HG03280 (cell line): Measurements from ENCODE around the gene TOR1B.

Experiments
- ATAC-seq: cut with Tn5 transposase; IDR thresholded peaks from one replicate; pipeline ENCODE4 v1.9.1; 2021; ENCODE audit warnings: mild to moderate bottlenecking, moderate library complexity; ENCODE audit not compliant: unreplicated experiment

TOR1B gene

DNA sequence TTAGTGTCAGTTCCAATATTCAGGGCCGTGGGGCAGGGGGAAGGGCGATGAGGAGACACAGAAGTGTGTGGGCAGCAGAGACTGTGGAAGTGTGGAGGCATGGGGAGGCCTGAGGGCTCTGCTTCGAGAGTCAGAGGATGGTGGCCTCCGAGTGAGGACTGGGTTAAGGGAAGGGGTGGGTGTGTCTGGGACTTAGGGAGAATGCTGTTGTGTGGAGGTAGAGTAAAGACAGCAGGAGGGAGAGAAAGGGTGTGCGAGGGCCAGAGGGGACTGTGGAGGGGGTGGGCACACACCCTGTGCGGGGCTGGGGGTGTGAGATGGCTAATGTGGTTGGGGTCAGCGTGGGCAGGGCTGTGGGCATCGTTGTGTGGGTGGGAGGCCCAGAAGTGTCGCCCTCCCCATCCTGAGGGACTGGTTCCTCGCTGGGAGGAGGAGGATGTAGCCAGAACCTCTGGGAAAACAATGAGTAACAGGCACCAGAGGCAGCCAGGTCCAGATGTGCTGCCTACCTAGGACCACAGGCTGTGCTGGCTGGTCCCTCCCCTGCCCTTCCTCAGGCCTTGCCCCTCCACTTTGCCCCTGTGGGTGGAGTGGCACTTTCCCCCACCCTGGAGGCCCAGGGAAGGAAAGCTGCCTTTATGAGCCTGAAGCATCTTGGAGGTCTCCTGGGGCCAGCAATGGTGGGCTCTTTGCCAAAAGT, 36.5 kb downstream of the TOR1B start:
- ATAC-seq, result no peak

DNA sequence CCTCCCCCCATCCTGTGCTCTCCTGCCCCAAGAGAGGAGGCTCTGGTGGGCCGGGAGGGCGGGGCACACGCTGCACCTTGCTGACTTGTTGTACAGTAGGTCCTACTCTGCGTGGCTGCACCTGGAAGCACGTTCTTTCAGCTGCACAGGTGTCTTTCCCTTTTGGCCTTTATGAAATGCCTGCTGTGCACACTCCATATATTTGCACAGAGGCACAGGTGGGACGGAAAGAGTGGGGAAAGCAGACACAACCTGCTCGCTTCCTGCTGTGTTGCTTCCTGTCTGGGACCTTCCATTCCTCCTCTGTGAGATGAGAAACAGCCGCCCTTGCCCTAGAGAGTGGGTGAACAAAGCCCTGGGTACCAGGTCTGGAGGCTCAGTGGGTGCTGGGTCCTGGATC, 37.0 kb downstream of the TOR1B start:
- ATAC-seq, result no peak

DNA sequence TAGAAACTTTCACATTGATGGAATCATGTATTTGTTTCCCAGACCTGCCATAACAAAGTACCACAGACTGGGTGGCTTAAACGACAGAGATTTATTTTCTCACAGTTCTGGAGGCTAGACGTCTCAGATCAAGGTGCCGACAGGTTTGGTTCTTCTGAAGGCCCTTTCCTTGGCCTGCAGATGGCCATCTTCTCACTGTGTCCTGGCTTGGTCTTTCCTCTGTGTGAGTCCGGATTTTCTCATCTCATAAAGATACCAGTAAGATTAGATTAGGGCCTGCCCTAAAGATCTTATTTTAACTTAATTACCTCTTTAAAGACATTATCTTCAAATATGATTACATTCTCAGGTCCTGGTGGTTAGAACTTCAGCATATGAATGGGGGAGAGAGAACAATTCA, 38.1 kb downstream of the TOR1B start:
- ATAC-seq, result no peak

GRCh38 chr9:129845373-129845772, 42.4 kb downstream of the TOR1B start:
- ATAC-seq, result no peak

DNA sequence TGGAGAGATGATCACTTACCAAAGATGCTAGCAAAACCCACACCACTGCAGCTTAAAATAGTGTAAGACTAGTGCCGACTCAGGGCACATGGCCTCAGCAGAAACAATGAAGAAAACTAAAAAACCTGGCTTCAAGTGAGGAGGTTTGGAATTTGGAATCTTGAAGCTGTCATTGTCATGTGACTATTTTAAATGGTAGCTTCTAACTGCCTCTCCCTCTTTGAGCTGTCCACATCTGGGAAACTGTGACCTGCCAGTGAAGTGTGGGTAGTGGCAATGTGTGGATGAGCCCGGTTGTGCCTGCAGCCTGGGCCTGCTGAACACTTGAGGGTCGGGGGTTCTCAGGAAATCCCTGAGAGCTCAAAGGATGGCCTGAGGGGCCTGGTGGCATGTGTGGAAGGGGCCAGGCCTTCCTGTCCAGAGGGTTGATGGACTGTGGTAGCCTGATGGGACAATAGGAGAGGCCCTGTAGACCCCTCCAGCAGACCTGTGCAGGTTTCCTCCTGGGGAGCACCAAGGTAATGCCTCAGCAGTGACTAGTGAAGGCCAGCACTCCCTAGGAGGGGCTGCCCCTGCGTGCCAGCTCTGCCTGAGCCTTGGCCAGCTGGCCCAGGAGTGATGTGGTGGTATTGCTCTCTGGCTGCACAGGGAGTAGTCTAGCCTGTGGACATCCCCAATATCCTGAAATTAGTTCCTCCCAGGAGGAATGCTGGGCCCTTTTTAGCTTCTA, 45.9 kb downstream of the TOR1B start:
- ATAC-seq, result no peak

- ATAC-seq, result no peak
These were observed 46.9 kb downstream of the TOR1B start for GRCh38 chr9:129849901-129850300.

DNA sequence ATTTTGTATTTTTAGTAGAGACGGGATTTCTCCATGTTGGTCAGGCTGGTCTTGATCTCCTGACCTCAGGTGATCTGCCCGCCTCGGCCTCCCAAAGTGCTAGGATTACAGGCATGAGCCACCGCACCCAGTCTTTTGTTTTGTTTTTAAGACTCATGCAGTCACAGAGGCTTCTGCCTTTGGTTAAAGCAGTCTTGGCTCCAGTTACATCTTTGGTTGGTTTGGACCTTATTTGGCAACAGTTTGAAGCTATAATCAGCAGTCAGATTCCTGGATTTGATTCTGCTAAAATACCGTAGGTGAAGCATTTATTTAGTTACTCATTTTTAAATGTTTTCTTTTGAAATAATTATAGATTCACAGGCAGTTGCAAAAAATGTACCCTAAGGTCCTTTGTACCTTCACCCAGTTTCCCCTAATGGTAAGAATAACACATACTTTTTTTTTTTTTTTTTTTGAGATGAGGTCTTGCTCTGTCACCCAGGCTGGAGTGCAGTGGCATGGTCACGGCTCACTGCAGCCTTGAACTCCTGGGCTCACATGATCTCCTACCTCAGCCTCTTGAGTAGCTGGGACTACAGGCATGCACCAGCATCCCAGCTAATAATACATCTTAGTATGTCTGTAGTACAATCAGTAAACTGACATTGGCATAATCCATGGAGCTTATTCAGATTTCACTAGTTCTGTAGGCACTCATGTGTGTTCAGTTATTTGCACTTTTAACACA, 48.0 kb downstream of the TOR1B start:
- ATAC-seq, result no peak

DNA sequence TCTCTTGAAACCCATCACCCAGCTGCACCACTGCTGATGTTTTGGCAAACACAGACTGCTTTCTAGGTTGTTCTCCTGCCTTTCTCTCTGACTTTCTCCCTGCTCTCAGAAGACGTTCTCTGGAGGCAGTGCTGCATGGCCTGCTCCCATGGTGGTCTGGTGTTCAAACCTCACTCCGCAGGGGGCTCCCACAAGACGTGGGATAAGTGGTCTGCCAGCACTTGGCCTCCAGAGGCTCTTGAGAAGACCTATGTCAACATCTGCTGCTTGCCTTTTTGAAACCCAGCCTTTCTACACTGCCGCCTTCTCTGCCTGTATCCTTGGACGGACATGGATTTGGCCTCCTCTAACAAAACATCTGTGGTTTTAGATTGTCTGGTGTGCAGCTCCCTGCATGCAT, 48.8 kb downstream of the TOR1B start:
- ATAC-seq, result no peak

- no peak for ATAC-seq
These were observed 49.6 kb downstream of the TOR1B start for GRCh38 chr9:129852579-129852978.

DNA sequence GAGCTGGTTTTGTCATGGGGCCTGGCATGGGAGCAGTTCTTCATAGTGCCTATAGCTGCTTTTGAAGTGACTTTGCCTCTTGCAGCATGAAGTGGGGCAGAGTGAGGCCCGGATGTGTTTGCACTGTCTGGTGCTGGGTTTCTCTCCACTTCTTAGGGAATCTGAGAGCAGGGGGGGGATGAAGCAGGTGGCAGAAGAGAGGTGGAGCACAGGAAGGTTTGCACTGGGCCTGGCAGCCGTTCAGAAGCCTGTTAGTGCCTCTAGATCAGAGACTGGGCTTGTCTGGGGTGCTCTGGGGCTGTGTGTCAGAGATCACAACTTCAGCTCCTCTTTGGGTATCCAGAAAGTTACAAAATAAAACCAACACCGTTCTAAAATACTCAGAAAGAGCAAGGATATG, 50.6 kb downstream of the TOR1B start:
- ATAC-seq, result no peak

- no peak for ATAC-seq
These were observed 51.7 kb downstream of the TOR1B start for GRCh38 chr9:129854588-129855110.

DNA sequence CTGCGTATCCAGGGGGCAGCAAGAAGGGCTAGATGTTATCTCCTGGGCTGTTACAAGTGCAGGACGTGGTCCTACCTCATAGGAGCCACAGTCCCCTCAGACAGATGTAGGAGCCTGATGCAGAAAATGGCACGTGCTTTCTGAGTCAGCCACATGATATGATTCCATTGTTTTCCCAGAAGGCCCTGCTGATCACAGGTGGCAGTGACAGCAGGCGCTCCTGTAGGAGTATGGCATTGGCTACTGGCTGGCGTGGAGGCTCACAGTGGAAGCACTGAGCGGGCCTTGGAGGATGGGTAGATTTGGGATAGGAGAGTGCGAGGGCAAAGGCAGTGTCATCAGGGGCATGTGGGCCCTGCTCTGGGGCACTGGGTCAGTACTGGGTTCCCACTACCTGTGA, 54.2 kb downstream of the TOR1B start:
- ATAC-seq, result no peak

DNA sequence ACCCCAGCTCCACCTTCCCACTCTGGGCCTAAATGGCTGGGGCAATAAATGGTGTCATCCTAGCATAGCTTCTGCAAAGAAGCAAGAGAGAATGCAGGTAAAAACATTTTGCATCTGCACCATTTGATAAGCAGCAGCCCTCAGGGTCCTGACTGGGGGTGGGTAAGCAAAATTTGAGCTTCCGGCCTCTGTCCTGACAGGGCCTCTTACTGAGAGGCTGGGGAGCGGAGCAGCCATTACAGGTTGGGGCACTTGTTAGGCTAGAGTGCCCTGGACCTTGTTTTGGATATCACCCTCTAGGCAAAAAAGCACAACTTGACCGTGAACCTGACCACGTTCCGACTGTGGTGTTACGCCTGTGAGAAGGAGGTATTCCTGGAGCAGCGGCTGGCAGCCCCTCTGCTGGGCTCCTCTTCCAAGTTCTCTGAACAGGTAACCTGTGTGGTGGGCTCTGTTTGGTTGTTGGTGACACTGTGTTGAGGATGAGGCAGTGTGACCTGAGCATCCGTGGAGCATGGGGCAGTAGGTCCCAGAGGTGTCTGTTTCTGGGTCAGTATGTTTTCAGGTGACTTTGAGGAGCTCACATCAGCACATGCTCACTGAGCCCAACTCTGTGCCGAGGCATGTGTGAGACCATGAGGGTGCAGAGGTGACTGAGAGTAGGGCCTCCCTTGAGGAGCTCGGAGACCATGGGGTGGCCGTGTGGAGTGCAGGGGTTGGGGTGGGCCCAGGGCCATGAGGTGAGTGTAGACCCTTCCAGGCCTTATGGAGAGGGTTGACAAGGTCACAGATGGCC, 55.4 kb downstream of the TOR1B start:
- ATAC-seq, result no peak
